Measurements from ENCODE around the gene TMEM61. TPM values are rescaled to one million over a fixed set of nuclear protein-coding genes. Genes with fewer than 3 reads are reported as not detected.
A peak's percentile ranks its signal among the peaks of the same experiment; 100 is the strongest.
"Not testable (repeated sequence)": the region's sequence is repeated elsewhere in the genome, so short reads cannot be mapped to it uniquely, and the experiment has no call there.

TMEM61 gene
- total RNA-seq, 2 donors from 2014 or later: 3.4 TPM; not detected in 1

- H3K4me1 ChIP-seq (ENCODE audit: control insufficient read depth in 1 of 2, low read depth in 2 of 2): peaks cover 6 to 20% of the 10 kb centered on the region in 2 donors
- peaks cover 6% of the 10 kb centered on the region for H3K9me3 ChIP-seq
- DNase-seq (ENCODE audit: low spot score) (no peak), ATAC-seq (ENCODE audit: insufficient number of reproducible peaks, low FRiP score, low read depth) (no peak)
- H3K27me3 ChIP-seq (replicated peaks; ENCODE audit: insufficient read depth): no peaks in the 10 kb centered on the region
- H3K36me3 ChIP-seq: no peaks in the 10 kb centered on the region
- TF ChIP-seq, protein P1, sequence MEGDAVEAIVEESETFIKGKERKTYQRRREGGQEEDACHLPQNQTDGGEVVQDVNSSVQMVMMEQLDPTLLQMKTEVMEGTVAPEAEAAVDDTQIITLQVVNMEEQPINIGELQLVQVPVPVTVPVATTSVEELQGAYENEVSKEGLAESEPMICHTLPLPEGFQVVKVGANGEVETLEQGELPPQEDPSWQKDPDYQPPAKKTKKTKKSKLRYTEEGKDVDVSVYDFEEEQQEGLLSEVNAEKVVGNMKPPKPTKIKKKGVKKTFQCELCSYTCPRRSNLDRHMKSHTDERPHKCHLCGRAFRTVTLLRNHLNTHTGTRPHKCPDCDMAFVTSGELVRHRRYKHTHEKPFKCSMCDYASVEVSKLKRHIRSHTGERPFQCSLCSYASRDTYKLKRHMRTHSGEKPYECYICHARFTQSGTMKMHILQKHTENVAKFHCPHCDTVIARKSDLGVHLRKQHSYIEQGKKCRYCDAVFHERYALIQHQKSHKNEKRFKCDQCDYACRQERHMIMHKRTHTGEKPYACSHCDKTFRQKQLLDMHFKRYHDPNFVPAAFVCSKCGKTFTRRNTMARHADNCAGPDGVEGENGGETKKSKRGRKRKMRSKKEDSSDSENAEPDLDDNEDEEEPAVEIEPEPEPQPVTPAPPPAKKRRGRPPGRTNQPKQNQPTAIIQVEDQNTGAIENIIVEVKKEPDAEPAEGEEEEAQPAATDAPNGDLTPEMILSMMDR (IDR thresholded peaks at IDR 0.05): no peak
- no peak overlapping the region for H3K27ac ChIP-seq
- no peak overlapping the region for H3K4me3 ChIP-seq
Observed at GRCh38 chr1:54959241-54959640, 21.2 kb upstream of the TMEM61 start.

DNA sequence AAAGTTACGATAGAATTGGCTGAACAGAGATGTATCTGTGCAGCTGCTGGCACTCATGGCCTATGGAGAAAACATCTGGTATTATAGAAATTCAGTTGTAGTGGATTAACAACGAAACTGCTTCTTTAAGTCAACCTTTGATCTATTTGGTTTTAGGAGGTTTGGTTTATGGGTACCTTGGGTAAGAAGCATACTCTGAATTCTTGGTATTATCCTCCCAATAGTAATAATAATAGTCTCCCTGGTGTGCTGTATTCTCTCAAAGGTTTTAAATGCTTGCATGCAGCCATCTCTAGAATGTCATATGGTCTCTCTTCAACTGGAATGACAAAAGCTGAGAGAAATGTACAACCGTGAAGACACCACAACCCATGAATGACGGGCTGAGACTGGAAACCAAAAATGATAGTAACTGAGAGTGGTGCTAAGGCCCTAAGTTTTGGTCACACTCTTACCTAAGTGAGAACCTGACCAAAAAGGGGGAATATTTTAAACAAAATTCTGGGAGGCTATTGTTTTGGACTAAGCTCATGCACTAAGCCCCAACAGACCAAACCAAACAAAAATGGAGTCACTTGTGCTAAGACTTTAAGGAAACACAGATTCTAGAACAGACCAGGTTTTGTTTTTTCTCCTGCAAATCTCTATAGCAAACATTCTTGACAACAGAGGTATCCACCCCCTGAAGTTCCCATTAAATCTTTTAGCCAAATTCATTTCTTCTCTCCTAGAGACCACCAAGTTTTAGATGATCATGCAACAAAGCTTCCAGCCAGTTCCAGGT lies 17.6 kb upstream of the TMEM61 start:
- no peaks in the 10 kb centered on the region for H3K27me3 ChIP-seq (replicated peaks; ENCODE audit: insufficient read depth)
- H3K36me3 ChIP-seq: no peaks in the 10 kb centered on the region
- no peaks in the 10 kb centered on the region for H3K4me1 ChIP-seq (ENCODE audit: control insufficient read depth in 1 of 2, low read depth in 2 of 2)
- ATAC-seq (ENCODE audit: insufficient number of reproducible peaks, low FRiP score, low read depth) (no peak), DNase-seq (ENCODE audit: low spot score) (no peak)
- H3K4me3 ChIP-seq: no peak overlapping the region
- H3K27ac ChIP-seq: no peak overlapping the region
- TF ChIP-seq, protein P1 (IDR thresholded peaks at IDR 0.05): no peak
- H3K9me3 ChIP-seq: peaks cover 2% of the 10 kb centered on the region

GRCh38 chr1:54963829-54964228 lies 16.6 kb upstream of the TMEM61 start:
- not testable (repeated sequence) for H3K27me3 ChIP-seq (replicated peaks; ENCODE audit: insufficient read depth); DNase-seq (ENCODE audit: low spot score); H3K4me3 ChIP-seq; H3K27ac ChIP-seq; ATAC-seq (ENCODE audit: insufficient number of reproducible peaks, low FRiP score, low read depth); H3K9me3 ChIP-seq; H3K36me3 ChIP-seq; H3K4me1 ChIP-seq (ENCODE audit: control insufficient read depth in 1 of 2, low read depth in 2 of 2)

- peak; percentile 50 for ATAC-seq (ENCODE audit: insufficient number of reproducible peaks, low FRiP score, low read depth)
- no peaks in the 10 kb centered on the region for H3K4me1 ChIP-seq (ENCODE audit: control insufficient read depth in 1 of 2, low read depth in 2 of 2)
- H3K9me3 ChIP-seq: no peaks in the 10 kb centered on the region
- no peaks in the 10 kb centered on the region for H3K27me3 ChIP-seq (replicated peaks; ENCODE audit: insufficient read depth)
- no peaks in the 10 kb centered on the region for H3K36me3 ChIP-seq
- DNase-seq (ENCODE audit: low spot score): no peak
- H3K27ac ChIP-seq: no peak overlapping the region
- TF ChIP-seq, protein P1 (IDR thresholded peaks at IDR 0.05): no peak
- peak overlapping the region; percentile 12 for H3K4me3 ChIP-seq
Observed at GRCh38 chr1:54965624-54966340, 14.6 kb upstream of the TMEM61 start.

- Histone ChIP-seq H3K27me3 (replicated peaks; ENCODE audit: insufficient read depth) (no peaks in the 10 kb centered on the region), H3K4me1 (ENCODE audit: control insufficient read depth in 1 of 2, low read depth in 2 of 2) (peaks cover 3 to 4% of the 10 kb centered on the region in 2 donors), H3K36me3 (no peaks in the 10 kb centered on the region), H3K4me3 (no peak overlapping the region), H3K27ac (no peak overlapping the region), H3K9me3 (no peaks in the 10 kb centered on the region)
- TF ChIP-seq, protein P1 (IDR thresholded peaks at IDR 0.05): no peak
- no peak for DNase-seq (ENCODE audit: low spot score)
- ATAC-seq (ENCODE audit: insufficient number of reproducible peaks, low FRiP score, low read depth): no peak
Observed at GRCh38 chr1:54967372-54967771, 13.1 kb upstream of the TMEM61 start.

All from thoracic aorta (tissue), 2 donors.